H9 (cell line): Measurements from ENCODE around the gene PRCD. TPM values are rescaled to one million over a fixed set of nuclear protein-coding genes. Genes with fewer than 3 reads are reported as not detected.
A peak's percentile ranks its signal among the peaks of the same experiment; 100 is the strongest.

Experiments
- DNase-seq: peaks from one replicate; pipeline ENCODE4 v3.0.0-alpha.2; 2017
- H2AFZ ChIP-seq: one replicate; pipeline ENCODE4 v1.6.1; 2013; ENCODE audit warnings: mild to moderate bottlenecking, low read length, control low read depth, moderate library complexity
- H2AK5ac ChIP-seq: 2 replicates; pipeline ENCODE4 v1.6.1; 2013; ENCODE audit warnings: low read length, control low read depth, mixed read lengths; ENCODE audit not compliant: insufficient read length
- H2BK120ac ChIP-seq: one replicate; pipeline ENCODE4 v1.6.1; 2013; ENCODE audit warnings: low read depth, mild to moderate bottlenecking, low read length, control low read depth, inconsistent platforms; ENCODE audit not compliant: poor library complexity, severe bottlenecking
- H2BK12ac ChIP-seq: 2 replicates; pipeline ENCODE4 v1.6.1; 2013; ENCODE audit warnings: low read length, control low read depth, mixed read lengths, low read depth; ENCODE audit not compliant: insufficient read length
- H2BK15ac ChIP-seq: 2 replicates; pipeline ENCODE4 v1.6.1; 2013; ENCODE audit warnings: low read depth, low read length, control low read depth
- H2BK20ac ChIP-seq: one replicate; pipeline ENCODE4 v1.6.1; 2013; ENCODE audit warnings: low read depth, mild to moderate bottlenecking, low read length, control low read depth, inconsistent platforms; ENCODE audit not compliant: poor library complexity, severe bottlenecking
- H2BK5ac ChIP-seq: 2 replicates; pipeline ENCODE4 v1.6.1; 2013; ENCODE audit warnings: low read length, control low read depth, mixed read lengths; ENCODE audit not compliant: insufficient read length
- H3K14ac ChIP-seq: 2 replicates; pipeline ENCODE4 v1.6.1; 2013; ENCODE audit warnings: low read length, control low read depth; ENCODE audit not compliant: insufficient read depth
- H3K18ac ChIP-seq: 2 replicates; pipeline ENCODE4 v1.6.1; 2013; ENCODE audit warnings: low read depth, mild to moderate bottlenecking, mixed read lengths, low read length, control low read depth; ENCODE audit not compliant: insufficient read length
- H3K23ac ChIP-seq: 2 replicates; pipeline ENCODE4 v1.6.1; 2013; ENCODE audit warnings: low read length, control low read depth, mixed read lengths, low read depth; ENCODE audit not compliant: insufficient read length
- H3K23me2 ChIP-seq: 2 replicates; pipeline ENCODE4 v1.6.1; 2013; ENCODE audit warnings: low read depth, mild to moderate bottlenecking, mixed read lengths, low read length, control low read depth; ENCODE audit not compliant: insufficient read length, poor library complexity, severe bottlenecking
- H3K27ac ChIP-seq: 2 replicates; pipeline ENCODE4 v1.5.1; 2013; ENCODE audit warnings: low read length, control low read depth, mixed read lengths, low read depth; ENCODE audit not compliant: insufficient read length
- H3K27me3 ChIP-seq: 2 replicates; pipeline ENCODE4 v1.6.1; 2013; ENCODE audit warnings: low read length, control low read depth, inconsistent platforms; ENCODE audit not compliant: insufficient read depth
- H3K4ac ChIP-seq: 2 replicates; pipeline ENCODE4 v1.6.1; 2013; ENCODE audit warnings: low read depth, mild to moderate bottlenecking, control low read depth, inconsistent platforms, low read length, moderate library complexity
- H3K4me1 ChIP-seq: 2 replicates; pipeline ENCODE4 v1.6.1; 2013; ENCODE audit warnings: low read length, control low read depth, inconsistent platforms; ENCODE audit not compliant: insufficient read depth
- H3K4me2 ChIP-seq: 2 replicates; pipeline ENCODE4 v1.6.1; 2013; ENCODE audit warnings: low read length, control low read depth, mixed read lengths; ENCODE audit not compliant: insufficient read length, insufficient read depth
- H3K56ac ChIP-seq: 2 replicates; pipeline ENCODE4 v1.6.1; 2013; ENCODE audit warnings: low read depth, mild to moderate bottlenecking, mixed read lengths, low read length, control low read depth; ENCODE audit not compliant: insufficient read length
- H3K79me1 ChIP-seq: 2 replicates; pipeline ENCODE4 v1.6.1; 2013; ENCODE audit warnings: low read depth, mild to moderate bottlenecking, moderate library complexity, low read length, control low read depth, inconsistent platforms; ENCODE audit not compliant: insufficient read depth, poor library complexity, severe bottlenecking
- H3K79me2 ChIP-seq: 2 replicates; pipeline ENCODE4 v1.6.1; 2013; ENCODE audit warnings: low read length, control low read depth, inconsistent platforms; ENCODE audit not compliant: insufficient read depth
- H3K9ac ChIP-seq: 2 replicates; pipeline ENCODE4 v1.6.1; 2013; ENCODE audit warnings: low read length, control low read depth, mixed read lengths; ENCODE audit not compliant: insufficient read length; ENCODE audit errors: extremely low read depth
- H3K9me3 ChIP-seq: one replicate; pipeline ENCODE4 v1.6.1; 2013; ENCODE audit warnings: low read depth, low read length, inconsistent platforms; ENCODE audit not compliant: control insufficient read depth
- H3T11ph ChIP-seq: one replicate; pipeline ENCODE4 v1.6.1; 2013; ENCODE audit warnings: mild to moderate bottlenecking, low read length, control low read depth, inconsistent platforms
- H4K20me1 ChIP-seq: one replicate; pipeline ENCODE4 v1.6.1; 2013; ENCODE audit not compliant: control insufficient read depth, insufficient read length, insufficient read depth
- H4K5ac ChIP-seq: 2 replicates; pipeline ENCODE4 v1.6.1; 2013; ENCODE audit warnings: low read depth, mild to moderate bottlenecking, mixed read lengths, low read length, control low read depth; ENCODE audit not compliant: insufficient read length
- H4K8ac ChIP-seq: replicated peaks from 2 replicates; pipeline ENCODE4 v1.6.1; 2013; ENCODE audit warnings: low read length, control low read depth, mixed read lengths, low read depth; ENCODE audit not compliant: insufficient read length
- H4K91ac ChIP-seq: 2 replicates; pipeline ENCODE4 v1.6.1; 2013; ENCODE audit warnings: low read depth, mild to moderate bottlenecking, moderate library complexity, mixed read lengths, low read length, control low read depth; ENCODE audit not compliant: insufficient read length
- H3K27ac Mint-ChIP-seq, 3 experiments: 2 replicates in 2 of 3; 3 replicates in 1 of 3; pipeline ENCODE4 v1.8.0; 2020 to 2021; ENCODE audit warnings: mixed read lengths in 3 of 3, mild to moderate bottlenecking in 1 of 3, moderate library complexity in 1 of 3
- H3K27me3 Mint-ChIP-seq: 2 replicates; pipeline ENCODE4 v1.8.0; 2021; ENCODE audit warnings: low read depth, mild to moderate bottlenecking, moderate library complexity, mixed read lengths
- H3K36me3 Mint-ChIP-seq, 3 experiments: 2 replicates in 2 of 3; 3 replicates in 1 of 3; pipeline ENCODE4 v1.8.0; 2020 to 2021; ENCODE audit warnings: low read depth in 3 of 3, mixed read lengths in 3 of 3; ENCODE audit not compliant: insufficient read depth in 1 of 3
- H3K4me1 Mint-ChIP-seq, 2 experiments: 2 replicates each; pipeline ENCODE4 v1.8.0; 2020; ENCODE audit warnings: mixed read lengths in 2 of 2
- H3K4me3 Mint-ChIP-seq, 2 experiments: 2 replicates in 1 of 2; 3 replicates in 1 of 2; pipeline ENCODE4 v1.8.0; 2020 to 2021; ENCODE audit warnings: mild to moderate bottlenecking in 2 of 2, mixed read lengths in 2 of 2, moderate library complexity in 1 of 2
- H3K9me3 Mint-ChIP-seq, 2 experiments: 2 replicates in 1 of 2; 3 replicates in 1 of 2; pipeline ENCODE4 v1.8.0; 2020; ENCODE audit warnings: mild to moderate bottlenecking in 2 of 2, mixed read lengths in 2 of 2, moderate library complexity in 1 of 2
- WGBS: extraction: QIAGEN DNeasy Blood & Tissue Kit; methylation state at CpG from one replicate; pipeline ENCODE4 v1.1.7; 2013; ENCODE audit warnings: missing lambda C conversion rate, low lambda C conversion rate, mixed read lengths; ENCODE audit not compliant: insufficient read length; ENCODE audit errors: extremely low coverage; 5-methylcytosine and 5-hydroxymethylcytosine counted together
- total RNA-seq: library from RNA; stranded (reverse); gene quantifications from 2 replicates; pipeline ENCODE4 v1.2.1, GENCODE V29; 2021
- TF ChIP-seq, protein P1 (sequence below): fragments of 200-600 bp; sonication (generic); conservative IDR thresholded peaks from 3 replicates; pipeline ENCODE4 v1.8.0; 2021; ENCODE audit warnings: antibody characterized with exemption, mild to moderate bottlenecking

PRCD gene
- total RNA-seq, 1 experiment from 2014 or later: 0.46 TPM

- H4K5ac ChIP-seq: no peak overlapping the region
- peak; percentile 68 for DNase-seq
- Mint-ChIP-seq H3K4me1 (peaks cover 20 to 39% of the 10 kb centered on the region in 2 experiments), H3K36me3 (no peaks in the 10 kb centered on the region), H3K9me3 (no peaks in the 10 kb centered on the region), H3K4me3 (peak overlapping the region; percentile 52 to 64), H3K27me3 (peaks cover 70% of the 10 kb centered on the region), H3K27ac (no peak overlapping the region)
- peaks cover 2% of the 10 kb centered on the region; the same call in 1 of the 2 replicates for H3K4me1 ChIP-seq
- H2AFZ ChIP-seq: no peak overlapping the region
- H3K9ac ChIP-seq: no peak overlapping the region
- peaks cover 11% of the 10 kb centered on the region for H3K23me2 ChIP-seq
- WGBS: no CpG with 5 or more reads among the region's 37 CpGs
- no peak overlapping the region for H4K8ac ChIP-seq
- no peak overlapping the region for H3K14ac ChIP-seq
- H2BK12ac ChIP-seq: no peak overlapping the region
- H3K4me2 ChIP-seq: peak overlapping the region; percentile 70
- H3K23ac ChIP-seq: no peak overlapping the region
- H3K18ac ChIP-seq: no peak overlapping the region
- no peaks in the 10 kb centered on the region for H3K9me3 ChIP-seq
- H2BK15ac ChIP-seq: no peak overlapping the region
- H4K91ac ChIP-seq: no peak overlapping the region
- H3K79me1 ChIP-seq: no peaks in the 10 kb centered on the region
- H4K20me1 ChIP-seq: peaks cover 4% of the 10 kb centered on the region
- H3K27ac ChIP-seq: no peak overlapping the region
- H3K27me3 ChIP-seq: peaks cover 20% of the 10 kb centered on the region; the same call in 1 of the 2 replicates
- H2BK5ac ChIP-seq: no peak overlapping the region
- no peak overlapping the region for H3K4ac ChIP-seq
- H2AK5ac ChIP-seq: no peak overlapping the region
- no peaks in the 10 kb centered on the region for H3K79me2 ChIP-seq
- no peak overlapping the region for H2BK20ac ChIP-seq
- TF ChIP-seq, protein P1, sequence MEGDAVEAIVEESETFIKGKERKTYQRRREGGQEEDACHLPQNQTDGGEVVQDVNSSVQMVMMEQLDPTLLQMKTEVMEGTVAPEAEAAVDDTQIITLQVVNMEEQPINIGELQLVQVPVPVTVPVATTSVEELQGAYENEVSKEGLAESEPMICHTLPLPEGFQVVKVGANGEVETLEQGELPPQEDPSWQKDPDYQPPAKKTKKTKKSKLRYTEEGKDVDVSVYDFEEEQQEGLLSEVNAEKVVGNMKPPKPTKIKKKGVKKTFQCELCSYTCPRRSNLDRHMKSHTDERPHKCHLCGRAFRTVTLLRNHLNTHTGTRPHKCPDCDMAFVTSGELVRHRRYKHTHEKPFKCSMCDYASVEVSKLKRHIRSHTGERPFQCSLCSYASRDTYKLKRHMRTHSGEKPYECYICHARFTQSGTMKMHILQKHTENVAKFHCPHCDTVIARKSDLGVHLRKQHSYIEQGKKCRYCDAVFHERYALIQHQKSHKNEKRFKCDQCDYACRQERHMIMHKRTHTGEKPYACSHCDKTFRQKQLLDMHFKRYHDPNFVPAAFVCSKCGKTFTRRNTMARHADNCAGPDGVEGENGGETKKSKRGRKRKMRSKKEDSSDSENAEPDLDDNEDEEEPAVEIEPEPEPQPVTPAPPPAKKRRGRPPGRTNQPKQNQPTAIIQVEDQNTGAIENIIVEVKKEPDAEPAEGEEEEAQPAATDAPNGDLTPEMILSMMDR: no peak
- no peak overlapping the region for H2BK120ac ChIP-seq
- no peak overlapping the region for H3T11ph ChIP-seq
- H3K56ac ChIP-seq: no peak overlapping the region
Observed at GRCh38 chr17:76538281-76538931, 1.4 kb upstream of the PRCD start.
